HepG2 (cell line): Measurements from ENCODE around the gene HMGN4. TPM values are rescaled to one million over a fixed set of nuclear protein-coding genes. Genes with fewer than 3 reads are reported as not detected.

Experiments used
- CTCF ChIP-seq: sonication (generic); formaldehyde crosslinking; IDR thresholded peaks from 2 replicates; pipeline ENCODE4 v1.5.0; 2020; ENCODE audit warnings: mild to moderate bottlenecking, missing genetic modification reagents, moderate library complexity
- EHMT2 ChIP-seq: fragments of 200-600 bp; sonication (generic); IDR thresholded peaks from 2 replicates; pipeline ENCODE4 v1.7.0; 2017; ENCODE audit warnings: antibody characterized with exemption, low read depth, low read length, borderline replicate concordance
- ESRRA ChIP-seq: sonication (generic); formaldehyde crosslinking; IDR thresholded peaks from 2 replicates; pipeline ENCODE4 v1.5.1; 2020; ENCODE audit warnings: mild to moderate bottlenecking, low read depth, missing genetic modification reagents
- HMGXB3 ChIP-seq: sonication (generic); formaldehyde crosslinking; IDR thresholded peaks from 2 replicates; pipeline ENCODE4 v1.4.0; 2020; ENCODE audit warnings: missing genetic modification reagents, borderline replicate concordance
- IKZF5 ChIP-seq: IDR thresholded peaks from 2 replicates; pipeline ENCODE4 v1.6.1; 2018; ENCODE audit warnings: missing genetic modification reagents, mild to moderate bottlenecking, missing compliant biosample characterization
- NFAT5 ChIP-seq: sonication (generic); formaldehyde crosslinking; IDR thresholded peaks from 2 replicates; pipeline ENCODE4 v1.4.0; 2020; ENCODE audit warnings: missing genetic modification reagents
- SYNCRIP ChIP-seq: fragments of 200-400 bp; formaldehyde crosslinking; IDR thresholded peaks from 2 replicates; pipeline ENCODE4 v1.6.1; 2018; ENCODE audit warnings: mild to moderate bottlenecking, low read depth, low read length; ENCODE audit not compliant: insufficient read depth
- U2AF2 ChIP-seq: fragments of 200-400 bp; formaldehyde crosslinking; IDR thresholded peaks from 2 replicates; pipeline ENCODE4 v1.6.1; 2017; ENCODE audit warnings: low read depth, mild to moderate bottlenecking, low read length
- ZFX ChIP-seq: sonication (generic); formaldehyde crosslinking; IDR thresholded peaks from 2 replicates; pipeline ENCODE4 v1.4.0; 2020; ENCODE audit warnings: mild to moderate bottlenecking, low read depth, missing genetic modification reagents, moderate library complexity
- ZMAT3 ChIP-seq: sonication (generic); formaldehyde crosslinking; conservative IDR thresholded peaks from 2 replicates; pipeline ENCODE4 v1.7.0; 2021; ENCODE audit warnings: missing genetic modification reagents
- ZNF143 ChIP-seq: sonication (generic); formaldehyde crosslinking; IDR thresholded peaks from 2 replicates; pipeline ENCODE4 v1.4.0; 2020; ENCODE audit warnings: missing genetic modification reagents
- ZNF207 ChIP-seq: fragments of 450-650 bp; IDR thresholded peaks from 2 replicates; pipeline ENCODE4 v1.6.1; 2016; ENCODE audit warnings: antibody characterized with exemption, borderline replicate concordance
- ZNF816 ChIP-seq: sonication (generic); formaldehyde crosslinking; IDR thresholded peaks from 2 replicates; pipeline ENCODE4 v1.8.0; 2022; ENCODE audit warnings: missing genetic modification reagents, mild to moderate bottlenecking, borderline replicate concordance
- polyA plus RNA-seq, 8 experiments: library from polyadenylated mRNA; depleted of rRNA in 3 of 8; stranded (reverse) in 7 of 8; unstranded in 1 of 8; fragments of >200 nt; fragmentation: Illumina TruSeq in 4 of 8; extraction: Trizol in 4 of 8; gene quantifications; 2 replicates each; pipeline versions ENCODE4 v1.2.1 to v1.2.3, GENCODE V29; 2011 to 2016; ENCODE audit warnings: low read depth in 4 of 8, missing spikeins in 1 of 8, mixed read lengths in 1 of 8; ENCODE audit not compliant: insufficient read depth in 1 of 8
- total RNA-seq, 5 experiments: library from RNA; depleted of rRNA; stranded (reverse); fragments of >200 nt; fragmentation: Illumina TruSeq; extraction: Trizol; gene quantifications; 2 replicates each; pipeline ENCODE4 v1.2.3, GENCODE V29; 2016; ENCODE audit warnings: low read depth in 1 of 5

Gene HMGN4
- total and polyA plus RNA-seq, 2 of the 13 experiments (the other 11 are each of a cell fraction or from before 2014, with no cell fraction given), result 39.9 to 52.1 TPM

- TF ChIP-seq U2AF2, result no peak
- TF ChIP-seq ZNF143 (CRISPR knock-in tag), result peak; percentile 36
- TF ChIP-seq ZNF816 (CRISPR knock-in tag), result no peak
- TF ChIP-seq NFAT5 (CRISPR knock-in tag), result no peak
- TF ChIP-seq EHMT2, result peak; percentile 61; the same call in 1 of the 2 replicates
- no peak for TF ChIP-seq ZNF207
- peak; percentile 88 for TF ChIP-seq ZFX (CRISPR knock-in tag)
- TF ChIP-seq ESRRA (CRISPR knock-in tag), result peak; percentile 79; the same call in 1 of the 2 replicates
- TF ChIP-seq CTCF (CRISPR knock-in tag), result peak; percentile 42
- TF ChIP-seq ZMAT3 (CRISPR knock-in tag), result peak; percentile 96
- no peak for TF ChIP-seq SYNCRIP
- peak; percentile 90 for TF ChIP-seq IKZF5 (CRISPR knock-in tag)
- TF ChIP-seq HMGXB3 (CRISPR knock-in tag), result peak; percentile 47; the same call in 1 of the 2 replicates
Observed at GRCh38 chr6:26537160-26537845, 863 bp upstream of the HMGN4 start (continued).
